Endodermal cell (in vitro differentiated cells): ENCODE data around the gene UGT1A4. TPM values are rescaled to one million over a fixed set of nuclear protein-coding genes. Genes with fewer than 3 reads are reported as not detected.
"Not testable (repeated sequence)": the region's sequence is repeated elsewhere in the genome, so short reads cannot be mapped to it uniquely, and the experiment has no call there.

Experiments used
- DNase-seq: peaks from one replicate; pipeline ENCODE4 v3.0.0-alpha.2; 2017
- H3K27ac ChIP-seq: 2 replicates; pipeline ENCODE4 v1.5.1; 2013; ENCODE audit warnings: mild to moderate bottlenecking, low read depth, low read length, moderate library complexity
- H3K27me3 ChIP-seq: 2 replicates; pipeline ENCODE4 v1.6.1; 2013; ENCODE audit warnings: mild to moderate bottlenecking, low read length, moderate library complexity; ENCODE audit not compliant: insufficient read depth, control insufficient read depth, poor library complexity, severe bottlenecking
- H3K36me3 ChIP-seq: 2 replicates; pipeline ENCODE4 v1.7.0; 2013; ENCODE audit warnings: mild to moderate bottlenecking, low read length, moderate library complexity; ENCODE audit not compliant: control insufficient read depth, insufficient read depth
- H3K4me1 ChIP-seq: one replicate; pipeline ENCODE4 v1.7.0; 2013; ENCODE audit warnings: low read length; ENCODE audit not compliant: control insufficient read depth, insufficient read depth
- H3K4me3 ChIP-seq: 2 replicates; pipeline ENCODE4 v1.5.1; 2013; ENCODE audit warnings: mild to moderate bottlenecking, low read length, moderate library complexity
- H3K9ac ChIP-seq: 2 replicates; pipeline ENCODE4 v1.6.1; 2013; ENCODE audit warnings: mild to moderate bottlenecking, low read length, moderate library complexity; ENCODE audit not compliant: poor library complexity, severe bottlenecking; ENCODE audit errors: extremely low read depth
- H3K9me3 ChIP-seq: 2 replicates; pipeline ENCODE4 v1.6.1; 2013; ENCODE audit warnings: mild to moderate bottlenecking, low read length, moderate library complexity; ENCODE audit not compliant: control insufficient read depth
- H3K27ac Mint-ChIP-seq: 2 replicates; pipeline ENCODE4 v1.8.0; 2020; ENCODE audit warnings: mixed read lengths
- H3K27me3 Mint-ChIP-seq: 2 replicates; pipeline ENCODE4 v1.8.0; 2021; ENCODE audit warnings: mild to moderate bottlenecking, mixed read lengths; ENCODE audit not compliant: insufficient read depth
- H3K36me3 Mint-ChIP-seq: 2 replicates; pipeline ENCODE4 v1.8.0; 2020; ENCODE audit warnings: low read depth, mixed read lengths
- H3K4me1 Mint-ChIP-seq: 2 replicates; pipeline ENCODE4 v1.8.0; 2020; ENCODE audit warnings: mixed read lengths
- H3K4me3 Mint-ChIP-seq: 2 replicates; pipeline ENCODE4 v1.8.0; 2020; ENCODE audit warnings: mild to moderate bottlenecking, moderate library complexity, mixed read lengths
- H3K9me3 Mint-ChIP-seq: 2 replicates; pipeline ENCODE4 v1.8.0; 2020; ENCODE audit warnings: mild to moderate bottlenecking, mixed read lengths
- WGBS, 2 experiments: methylation state at CpG; one replicate each; pipeline versions ENCODE4 v1.1.5 to v1.1.7; 2013; ENCODE audit warnings: missing lambda C conversion rate in 2 of 2, mixed read lengths in 1 of 2; ENCODE audit not compliant: insufficient coverage in 1 of 2, insufficient read length in 1 of 2; 5-methylcytosine and 5-hydroxymethylcytosine counted together
- total RNA-seq, 2 donors: library from RNA; stranded (reverse); fragmentation: NEBNext Ultra II Directional in 1 of 2; extraction: Animal tissue kit (Norgen Biotek cat#: 25700) in 1 of 2; gene quantifications; 2 replicates in 1 of 2; 3 replicates in 1 of 2; pipeline ENCODE4 v1.2.1, GENCODE V29; 2021
- TF ChIP-seq, protein P1 (sequence below): fragments of 200-600 bp; sonication (generic); conservative IDR thresholded peaks from 2 replicates; pipeline ENCODE4 v1.5.0; 2021; ENCODE audit warnings: antibody characterized with exemption, mild to moderate bottlenecking

UGT1A4 gene
- total RNA-seq, 2 donors from 2014 or later, result not detected

DNA sequence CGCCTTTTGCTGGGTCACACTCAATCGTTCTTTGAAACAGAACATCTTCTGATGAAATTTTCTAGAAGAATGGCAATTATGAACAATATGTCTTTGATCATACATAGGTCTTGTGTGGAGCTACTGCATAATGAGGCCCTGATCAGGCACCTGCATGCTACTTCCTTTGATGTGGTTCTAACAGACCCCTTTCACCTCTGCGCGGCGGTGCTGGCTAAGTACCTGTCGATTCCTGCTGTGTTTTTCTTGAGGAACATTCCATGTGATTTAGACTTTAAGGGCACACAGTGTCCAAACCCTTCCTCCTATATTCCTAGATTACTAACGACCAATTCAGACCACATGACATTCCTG, 5.3 kb upstream of the UGT1A4 start:
- no peak overlapping the region for H3K9ac ChIP-seq
- no peaks in the 10 kb centered on the region for H3K27me3 ChIP-seq
- Mint-ChIP-seq H3K36me3 (no peaks in the 10 kb centered on the region), H3K4me3 (no peak overlapping the region), H3K9me3 (no peaks in the 10 kb centered on the region), H3K4me1 (peaks cover 5% of the 10 kb centered on the region), H3K27me3 (peaks cover 17% of the 10 kb centered on the region), H3K27ac (no peak overlapping the region)
- no peaks in the 10 kb centered on the region for H3K4me1 ChIP-seq
- H3K9me3 ChIP-seq, result no peaks in the 10 kb centered on the region
- H3K36me3 ChIP-seq, result no peaks in the 10 kb centered on the region
- TF ChIP-seq, protein P1, sequence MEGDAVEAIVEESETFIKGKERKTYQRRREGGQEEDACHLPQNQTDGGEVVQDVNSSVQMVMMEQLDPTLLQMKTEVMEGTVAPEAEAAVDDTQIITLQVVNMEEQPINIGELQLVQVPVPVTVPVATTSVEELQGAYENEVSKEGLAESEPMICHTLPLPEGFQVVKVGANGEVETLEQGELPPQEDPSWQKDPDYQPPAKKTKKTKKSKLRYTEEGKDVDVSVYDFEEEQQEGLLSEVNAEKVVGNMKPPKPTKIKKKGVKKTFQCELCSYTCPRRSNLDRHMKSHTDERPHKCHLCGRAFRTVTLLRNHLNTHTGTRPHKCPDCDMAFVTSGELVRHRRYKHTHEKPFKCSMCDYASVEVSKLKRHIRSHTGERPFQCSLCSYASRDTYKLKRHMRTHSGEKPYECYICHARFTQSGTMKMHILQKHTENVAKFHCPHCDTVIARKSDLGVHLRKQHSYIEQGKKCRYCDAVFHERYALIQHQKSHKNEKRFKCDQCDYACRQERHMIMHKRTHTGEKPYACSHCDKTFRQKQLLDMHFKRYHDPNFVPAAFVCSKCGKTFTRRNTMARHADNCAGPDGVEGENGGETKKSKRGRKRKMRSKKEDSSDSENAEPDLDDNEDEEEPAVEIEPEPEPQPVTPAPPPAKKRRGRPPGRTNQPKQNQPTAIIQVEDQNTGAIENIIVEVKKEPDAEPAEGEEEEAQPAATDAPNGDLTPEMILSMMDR, result no peak
- DNase-seq, result no peak
- WGBS, 2 experiments, result 89 to 100% methylated on average over 6 to 7 of the region's 7 CpGs
- no peak overlapping the region for H3K4me3 ChIP-seq
- no peak overlapping the region for H3K27ac ChIP-seq

DNA sequence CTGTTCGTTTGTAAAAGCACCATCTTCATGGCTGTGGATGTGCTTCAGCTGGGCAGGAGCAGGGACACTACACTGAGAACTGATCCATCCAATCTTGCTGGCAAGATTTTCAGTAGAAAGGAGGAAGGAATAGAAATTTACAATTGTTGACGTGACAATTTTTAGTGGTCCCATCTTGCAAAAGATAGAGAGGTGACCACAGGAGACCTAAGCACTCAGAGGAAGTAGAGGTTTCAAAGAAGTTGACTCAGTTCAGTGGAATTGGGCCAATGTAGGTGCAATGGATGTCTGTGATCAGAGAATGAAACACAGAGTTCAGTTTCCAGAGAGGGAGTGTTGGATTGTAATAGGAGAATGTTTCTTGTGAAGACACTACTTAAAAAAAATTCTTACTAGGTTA, 4.4 kb upstream of the UGT1A4 start:
- Mint-ChIP-seq H3K4me3 (no peak overlapping the region), H3K9me3 (no peaks in the 10 kb centered on the region), H3K36me3 (no peaks in the 10 kb centered on the region), H3K27ac (no peak overlapping the region), H3K4me1 (peaks cover 5% of the 10 kb centered on the region), H3K27me3 (peaks cover 17% of the 10 kb centered on the region)
- no peak overlapping the region for H3K4me3 ChIP-seq
- TF ChIP-seq, protein P1, result no peak
- DNase-seq, result no peak
- H3K36me3 ChIP-seq, result no peaks in the 10 kb centered on the region
- no peak overlapping the region for H3K9ac ChIP-seq
- H3K27me3 ChIP-seq, result no peaks in the 10 kb centered on the region
- H3K4me1 ChIP-seq, result no peaks in the 10 kb centered on the region
- 91 to 100% methylated on average over 2 of the region's 2 CpGs for WGBS, 2 experiments
- H3K27ac ChIP-seq, result no peak overlapping the region
- H3K9me3 ChIP-seq, result no peaks in the 10 kb centered on the region

DNA sequence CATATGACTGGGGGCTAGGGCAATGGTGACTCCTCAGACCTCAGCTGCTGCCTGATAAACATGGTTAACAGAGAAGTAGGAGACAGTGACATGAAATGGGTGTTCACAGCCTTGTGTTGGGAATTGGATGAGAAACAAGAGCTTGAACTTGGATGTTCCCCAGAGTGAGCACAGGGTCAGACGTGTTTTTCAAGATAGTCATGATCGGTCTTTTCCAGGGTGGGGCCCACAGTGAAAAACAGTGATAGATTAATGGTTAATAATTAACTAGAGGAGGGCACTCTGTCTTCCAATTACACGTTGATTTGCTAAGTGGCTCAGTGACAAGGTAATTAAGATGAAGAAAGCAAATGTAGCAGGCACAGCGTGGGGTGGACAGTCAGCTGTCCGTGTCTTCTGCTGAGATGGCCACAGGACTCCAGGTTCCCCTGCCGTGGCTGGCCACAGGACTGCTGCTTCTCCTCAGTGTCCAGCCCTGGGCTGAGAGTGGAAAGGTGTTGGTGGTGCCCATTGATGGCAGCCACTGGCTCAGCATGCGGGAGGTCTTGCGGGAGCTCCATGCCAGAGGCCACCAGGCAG, 10.3 kb downstream of the UGT1A4 start, which contains the start of gene UGT1A3:
Gene UGT1A3 (plus strand): TSS at position 320 of the 579 bp plus-strand sequence. CDS start 85 bp downstream, at position 405.
- peaks cover 13% of the 10 kb centered on the region for H3K27me3 Mint-ChIP-seq
- Histone ChIP-seq H3K27ac (no peak within 1 kb of the TSS), H3K9ac (no peak within 1 kb of the TSS), H3K4me3 (no peak within 1 kb of the TSS), H3K36me3 (no peaks in the 10 kb centered on the region), H3K4me1 (no peaks in the 10 kb centered on the region), H3K27me3 (no peaks in the 10 kb centered on the region), H3K9me3 (peaks cover 6% of the 10 kb centered on the region)
- no peak within 1 kb of the TSS for H3K27ac Mint-ChIP-seq
- peaks cover 2% of the 10 kb centered on the region for H3K4me1 Mint-ChIP-seq
- TF ChIP-seq, protein P1, result no peak
- 88 to 93% methylated on average over 4 to 8 of the region's 8 CpGs for WGBS, 2 experiments
- no peaks in the 10 kb centered on the region for H3K36me3 Mint-ChIP-seq
- peaks cover 30% of the 10 kb centered on the region for H3K9me3 Mint-ChIP-seq
- no peak for DNase-seq
- H3K4me3 Mint-ChIP-seq, result no peak within 1 kb of the TSS

DNA sequence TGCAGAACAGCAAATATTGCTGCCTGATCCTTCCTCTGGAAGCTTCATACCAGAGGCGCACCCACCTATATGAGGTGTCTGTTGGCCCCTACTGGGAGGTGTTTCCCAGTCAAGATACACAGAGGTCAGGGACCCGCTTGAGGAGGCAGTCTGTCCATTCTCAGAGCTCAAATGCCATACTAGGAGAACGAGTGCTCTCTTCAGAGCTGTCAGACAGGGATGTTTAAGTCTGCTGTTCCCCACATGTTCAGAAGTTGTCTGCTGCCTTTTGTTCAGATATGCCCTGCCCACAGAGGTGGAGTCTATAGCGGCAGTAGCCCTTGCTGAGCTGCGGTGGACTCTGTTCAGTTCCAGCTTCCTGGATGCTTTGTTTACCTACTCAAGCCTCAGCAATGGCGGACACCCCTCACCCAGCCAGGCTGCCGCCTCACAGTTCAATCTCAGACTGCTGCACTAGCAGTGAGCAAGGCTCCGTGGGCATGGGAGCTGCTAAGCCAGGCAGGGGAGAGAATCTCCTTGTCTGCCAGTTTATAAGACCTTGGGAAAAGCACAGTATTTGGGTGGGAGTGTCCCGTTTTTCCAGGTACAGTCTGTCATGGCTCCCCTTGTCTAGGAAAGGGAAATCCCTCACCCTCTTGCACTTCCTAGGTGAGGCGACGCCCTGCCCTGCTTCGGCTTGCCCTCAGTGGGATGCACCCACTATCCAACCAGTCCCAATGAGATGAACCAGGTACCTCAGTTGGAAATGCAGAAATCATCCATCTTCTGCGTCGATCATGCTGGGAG, 18.5 kb downstream of the UGT1A4 start:
- H3K36me3 Mint-ChIP-seq, H3K4me3 ChIP-seq, H3K4me1 Mint-ChIP-seq, DNase-seq, H3K4me1 ChIP-seq, H3K27ac Mint-ChIP-seq, H3K9ac ChIP-seq, H3K27me3 Mint-ChIP-seq, H3K27ac ChIP-seq, H3K36me3 ChIP-seq, H3K4me3 Mint-ChIP-seq, H3K27me3 ChIP-seq: not testable (repeated sequence)
- H3K9me3 Mint-ChIP-seq, result peaks cover 26% of the 10 kb centered on the region
- 90 to 93% methylated on average over 11 to 14 of the region's 14 CpGs for WGBS, 2 experiments
- peaks cover 22% of the 10 kb centered on the region for H3K9me3 ChIP-seq
